Neural progenitor cell (in vitro differentiated cells): ENCODE data around the gene LRRC49. TPM values are rescaled to one million over a fixed set of nuclear protein-coding genes. Genes with fewer than 3 reads are reported as not detected.

Source experiments
- DNase-seq: peaks from one replicate; pipeline ENCODE4 v3.0.0-alpha.2; 2016; ENCODE audit warnings: low spot score
- H2AFZ ChIP-seq: fragments of 200-600 bp; sonication (generic); replicated peaks from 2 replicates; pipeline ENCODE4 v1.6.1; 2016; ENCODE audit warnings: antibody characterized with exemption
- H3F3A ChIP-seq: fragments of 200-600 bp; sonication (generic); 2 replicates; pipeline ENCODE4 v1.6.1; 2016; ENCODE audit warnings: antibody characterized with exemption, low read depth
- H3K27ac ChIP-seq: fragments of 200-600 bp; sonication (generic); 2 replicates; pipeline ENCODE4 v1.5.1; 2016; ENCODE audit warnings: mild to moderate bottlenecking
- H3K27me3 ChIP-seq: fragments of 200-600 bp; sonication (generic); 2 replicates; pipeline ENCODE4 v1.6.1; 2016; ENCODE audit warnings: mild to moderate bottlenecking, moderate library complexity
- H3K36me3 ChIP-seq: fragments of 200-600 bp; sonication (generic); 2 replicates; pipeline ENCODE4 v1.5.1; 2016
- H3K4me1 ChIP-seq: fragments of 200-600 bp; sonication (generic); 2 replicates; pipeline ENCODE4 v1.6.1; 2016; ENCODE audit warnings: mixed run types
- H3K4me2 ChIP-seq: fragments of 200-600 bp; sonication (generic); 2 replicates; pipeline ENCODE4 v1.6.1; 2016
- H3K4me3 ChIP-seq: fragments of 200-600 bp; sonication (generic); 2 replicates; pipeline ENCODE4 v1.5.1; 2016
- H3K79me2 ChIP-seq: fragments of 200-600 bp; sonication (generic); 2 replicates; pipeline ENCODE4 v1.6.1; 2016; ENCODE audit warnings: low read depth
- H3K9ac ChIP-seq: fragments of 200-600 bp; sonication (generic); 2 replicates; pipeline ENCODE4 v1.6.1; 2016
- H3K9me3 ChIP-seq: fragments of 200-600 bp; sonication (generic); 2 replicates; pipeline ENCODE4 v1.5.1; 2016; ENCODE audit warnings: low read depth
- H4K20me1 ChIP-seq: fragments of 200-600 bp; sonication (generic); 2 replicates; pipeline ENCODE4 v1.6.1; 2016; ENCODE audit warnings: low read depth
- H3K27ac Mint-ChIP-seq: 3 replicates; pipeline ENCODE4 v1.8.0; 2021; ENCODE audit warnings: mixed read lengths
- H3K27me3 Mint-ChIP-seq: 2 replicates; pipeline ENCODE4 v1.8.0; 2022; ENCODE audit warnings: low read depth, mild to moderate bottlenecking, inconsistent platforms, moderate library complexity, mixed read lengths; ENCODE audit not compliant: insufficient read depth
- H3K36me3 Mint-ChIP-seq: 3 replicates; pipeline ENCODE4 v1.8.0; 2021; ENCODE audit warnings: mixed read lengths
- H3K4me1 Mint-ChIP-seq: 3 replicates; pipeline ENCODE4 v1.8.0; 2021; ENCODE audit warnings: mixed read lengths
- H3K4me3 Mint-ChIP-seq: 3 replicates; pipeline ENCODE4 v1.8.0; 2021; ENCODE audit warnings: mild to moderate bottlenecking, moderate library complexity, mixed read lengths
- H3K9me3 Mint-ChIP-seq: 3 replicates; pipeline ENCODE4 v1.8.0; 2020; ENCODE audit warnings: mixed read lengths
- CTCF ChIP-seq: fragments of 200-600 bp; sonication (generic); IDR thresholded peaks from 2 replicates; pipeline ENCODE4 v1.5.1; 2017; ENCODE audit warnings: antibody characterized with exemption, mild to moderate bottlenecking
- EZH2 ChIP-seq: fragments of 200-600 bp; sonication (generic); IDR thresholded peaks from 2 replicates; pipeline ENCODE4 v1.6.1; 2017; ENCODE audit warnings: antibody characterized with exemption, mild to moderate bottlenecking, moderate library complexity
- EZH2phosphoT487 ChIP-seq: fragments of 200-600 bp; sonication (generic); IDR thresholded peaks from 2 replicates; pipeline ENCODE4 v1.6.1; 2017; ENCODE audit warnings: antibody characterized with exemption
- total RNA-seq: library from RNA; depleted of rRNA; stranded (reverse); fragments of >200 nt; gene quantifications from 2 replicates; pipeline ENCODE4 v1.2.3, GENCODE V29; 2015; ENCODE audit warnings: low replicate concordance

LRRC49 gene
- total RNA-seq, 1 donor from 2014 or later = 62.4 TPM

- H3K4me3 Mint-ChIP-seq = no peak overlapping the region
- Histone ChIP-seq H3F3A (no peaks in the 10 kb centered on the region), H3K4me1 (no peaks in the 10 kb centered on the region), H3K27me3 (no peaks in the 10 kb centered on the region), H3K36me3 (no peaks in the 10 kb centered on the region), H3K4me2 (no peak overlapping the region), H3K79me2 (no peaks in the 10 kb centered on the region), H3K9me3 (no peaks in the 10 kb centered on the region), H3K27ac (no peak overlapping the region), H2AFZ (no peak overlapping the region), H3K9ac (no peak overlapping the region), H4K20me1 (no peaks in the 10 kb centered on the region), H3K4me3 (no peak overlapping the region)
- H3K36me3 Mint-ChIP-seq = peaks cover 5% of the 10 kb centered on the region
- DNase-seq = no peak
- peaks cover 13% of the 10 kb centered on the region for H3K9me3 Mint-ChIP-seq
- H3K27ac Mint-ChIP-seq = no peak overlapping the region
- TF ChIP-seq CTCF (no peak), EZH2 (no peak), EZH2phosphoT487 (no peak)
- no peaks in the 10 kb centered on the region for H3K27me3 Mint-ChIP-seq
- no peaks in the 10 kb centered on the region for H3K4me1 Mint-ChIP-seq
Observed at GRCh38 chr15:70954733-70955132, 62.1 kb downstream of the LRRC49 start.

GRCh38 chr15:70955151-70955550 lies 62.5 kb downstream of the LRRC49 start:
- Histone ChIP-seq H4K20me1 (no peaks in the 10 kb centered on the region), H3K9ac (no peak overlapping the region), H3K4me2 (no peak overlapping the region), H3K27ac (no peak overlapping the region), H3F3A (no peaks in the 10 kb centered on the region), H3K4me3 (no peak overlapping the region), H3K36me3 (no peaks in the 10 kb centered on the region), H3K79me2 (no peaks in the 10 kb centered on the region), H3K4me1 (no peaks in the 10 kb centered on the region), H3K9me3 (no peaks in the 10 kb centered on the region), H3K27me3 (no peaks in the 10 kb centered on the region), H2AFZ (no peak overlapping the region)
- no peak for TF ChIP-seq CTCF
- TF ChIP-seq EZH2phosphoT487 = no peak
- no peak for TF ChIP-seq EZH2
- peaks cover 6% of the 10 kb centered on the region for H3K36me3 Mint-ChIP-seq
- H3K27ac Mint-ChIP-seq = no peak overlapping the region
- H3K9me3 Mint-ChIP-seq = peaks cover 13% of the 10 kb centered on the region
- H3K4me3 Mint-ChIP-seq = no peak overlapping the region
- H3K27me3 Mint-ChIP-seq = no peaks in the 10 kb centered on the region
- no peaks in the 10 kb centered on the region for H3K4me1 Mint-ChIP-seq
- no peak for DNase-seq

- Mint-ChIP-seq H3K36me3 (peaks cover 8% of the 10 kb centered on the region), H3K4me3 (no peak overlapping the region), H3K27me3 (no peaks in the 10 kb centered on the region), H3K27ac (no peak overlapping the region), H3K4me1 (no peaks in the 10 kb centered on the region), H3K9me3 (peaks cover 6% of the 10 kb centered on the region)
- H3F3A ChIP-seq = no peaks in the 10 kb centered on the region
- no peaks in the 10 kb centered on the region for H3K36me3 ChIP-seq
- H3K4me3 ChIP-seq = no peak overlapping the region
- no peak overlapping the region for H2AFZ ChIP-seq
- H3K79me2 ChIP-seq = no peaks in the 10 kb centered on the region
- H4K20me1 ChIP-seq = no peaks in the 10 kb centered on the region
- no peak overlapping the region for H3K9ac ChIP-seq
- no peak overlapping the region for H3K4me2 ChIP-seq
- no peak overlapping the region for H3K27ac ChIP-seq
- no peak for TF ChIP-seq EZH2
- no peak for TF ChIP-seq CTCF
- TF ChIP-seq EZH2phosphoT487 = no peak
- DNase-seq = no peak
- H3K9me3 ChIP-seq = no peaks in the 10 kb centered on the region
- H3K4me1 ChIP-seq = no peaks in the 10 kb centered on the region
- H3K27me3 ChIP-seq = no peaks in the 10 kb centered on the region
Observed at GRCh38 chr15:70956201-70956995, 63.8 kb downstream of the LRRC49 start.
